Measurements from ENCODE around the gene ATP12A. TPM values are rescaled to one million over a fixed set of nuclear protein-coding genes. Genes with fewer than 3 reads are reported as not detected.

The ATP12A gene
- total RNA-seq, 1 donor from 2014 or later, result not detected

DNA sequence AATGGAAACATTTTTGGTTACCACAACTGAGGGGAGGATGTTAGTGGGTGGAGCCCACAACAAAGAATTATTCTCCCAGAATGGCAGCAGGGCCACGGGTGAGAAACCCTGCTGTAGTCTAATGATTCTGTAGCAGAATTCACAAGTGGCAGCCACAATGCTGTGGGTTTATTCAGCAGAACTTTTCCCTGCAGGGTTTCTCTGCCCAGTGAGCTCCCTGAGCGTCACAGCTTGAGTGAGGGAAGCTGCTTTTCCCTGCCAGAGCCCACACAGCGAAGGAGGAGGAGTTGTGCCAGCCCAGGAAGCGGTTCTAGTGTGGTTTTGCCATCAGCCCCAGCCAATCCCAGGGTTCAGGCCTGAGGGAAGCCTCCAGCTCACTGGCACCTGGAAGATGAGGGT lies 4.4 kb downstream of the ATP12A start:
- Mint-ChIP-seq H3K27ac (peak overlapping the region; percentile 81), H3K9me3 (no peaks in the 10 kb centered on the region), H3K4me3 (no peak overlapping the region), H3K36me3 (no peaks in the 10 kb centered on the region), H3K4me1 (peaks cover 41% of the 10 kb centered on the region), H3K27me3 (ENCODE audit: insufficient read depth, low read depth) (peaks cover 24% of the 10 kb centered on the region)
- Histone ChIP-seq H3K9ac (no peak overlapping the region), H3K9me3 (ENCODE audit: low read depth) (no peaks in the 10 kb centered on the region), H3K4me3 (no peak overlapping the region), H3K27ac (no peak overlapping the region), H3K4me1 (peaks cover 9% of the 10 kb centered on the region), H3K27me3 (peaks cover 30% of the 10 kb centered on the region), H4K20me1 (ENCODE audit: low read depth) (no peaks in the 10 kb centered on the region), H3K4me2 (no peak overlapping the region), H3F3A (ENCODE audit: low read depth) (peaks cover 16% of the 10 kb centered on the region), H2AFZ (replicated peaks) (peak overlapping the region; percentile 88), H3K36me3 (no peaks in the 10 kb centered on the region), H3K79me2 (ENCODE audit: low read depth) (no peaks in the 10 kb centered on the region)
- TF ChIP-seq, protein P1, sequence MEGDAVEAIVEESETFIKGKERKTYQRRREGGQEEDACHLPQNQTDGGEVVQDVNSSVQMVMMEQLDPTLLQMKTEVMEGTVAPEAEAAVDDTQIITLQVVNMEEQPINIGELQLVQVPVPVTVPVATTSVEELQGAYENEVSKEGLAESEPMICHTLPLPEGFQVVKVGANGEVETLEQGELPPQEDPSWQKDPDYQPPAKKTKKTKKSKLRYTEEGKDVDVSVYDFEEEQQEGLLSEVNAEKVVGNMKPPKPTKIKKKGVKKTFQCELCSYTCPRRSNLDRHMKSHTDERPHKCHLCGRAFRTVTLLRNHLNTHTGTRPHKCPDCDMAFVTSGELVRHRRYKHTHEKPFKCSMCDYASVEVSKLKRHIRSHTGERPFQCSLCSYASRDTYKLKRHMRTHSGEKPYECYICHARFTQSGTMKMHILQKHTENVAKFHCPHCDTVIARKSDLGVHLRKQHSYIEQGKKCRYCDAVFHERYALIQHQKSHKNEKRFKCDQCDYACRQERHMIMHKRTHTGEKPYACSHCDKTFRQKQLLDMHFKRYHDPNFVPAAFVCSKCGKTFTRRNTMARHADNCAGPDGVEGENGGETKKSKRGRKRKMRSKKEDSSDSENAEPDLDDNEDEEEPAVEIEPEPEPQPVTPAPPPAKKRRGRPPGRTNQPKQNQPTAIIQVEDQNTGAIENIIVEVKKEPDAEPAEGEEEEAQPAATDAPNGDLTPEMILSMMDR (IDR thresholded peaks at IDR 0.05), result no peak
- no peak for TF ChIP-seq EZH2 (IDR thresholded peaks at IDR 0.05)
- TF ChIP-seq EZH2phosphoT487 (IDR thresholded peaks at IDR 0.05), result no peak
- no peak for DNase-seq (ENCODE audit: low spot score)

GRCh38 chr13:24685314-24685713 lies 5.1 kb downstream of the ATP12A start:
- no peak for DNase-seq (ENCODE audit: low spot score)
- peak overlapping the region; percentile 10 for H3K27ac Mint-ChIP-seq
- no peak overlapping the region for H3K4me3 Mint-ChIP-seq
- TF ChIP-seq EZH2phosphoT487 (IDR thresholded peaks at IDR 0.05), result no peak
- TF ChIP-seq, protein P1 (IDR thresholded peaks at IDR 0.05), result no peak
- no peak for TF ChIP-seq EZH2 (IDR thresholded peaks at IDR 0.05)
- Histone ChIP-seq H3K27ac (no peak overlapping the region), H3K27me3 (peaks cover 23% of the 10 kb centered on the region), H2AFZ (replicated peaks) (peak overlapping the region; percentile 88), H3K4me1 (peaks cover 9% of the 10 kb centered on the region), H3K9me3 (ENCODE audit: low read depth) (no peaks in the 10 kb centered on the region), H3K36me3 (no peaks in the 10 kb centered on the region), H4K20me1 (ENCODE audit: low read depth) (no peaks in the 10 kb centered on the region), H3K79me2 (ENCODE audit: low read depth) (no peaks in the 10 kb centered on the region), H3K9ac (no peak overlapping the region), H3K4me2 (no peak overlapping the region), H3K4me3 (no peak overlapping the region), H3F3A (ENCODE audit: low read depth) (peaks cover 16% of the 10 kb centered on the region)
- no peaks in the 10 kb centered on the region for H3K9me3 Mint-ChIP-seq
- H3K4me1 Mint-ChIP-seq, result peaks cover 37% of the 10 kb centered on the region
- H3K36me3 Mint-ChIP-seq, result no peaks in the 10 kb centered on the region
- H3K27me3 Mint-ChIP-seq (ENCODE audit: insufficient read depth, low read depth), result peaks cover 19% of the 10 kb centered on the region

DNA sequence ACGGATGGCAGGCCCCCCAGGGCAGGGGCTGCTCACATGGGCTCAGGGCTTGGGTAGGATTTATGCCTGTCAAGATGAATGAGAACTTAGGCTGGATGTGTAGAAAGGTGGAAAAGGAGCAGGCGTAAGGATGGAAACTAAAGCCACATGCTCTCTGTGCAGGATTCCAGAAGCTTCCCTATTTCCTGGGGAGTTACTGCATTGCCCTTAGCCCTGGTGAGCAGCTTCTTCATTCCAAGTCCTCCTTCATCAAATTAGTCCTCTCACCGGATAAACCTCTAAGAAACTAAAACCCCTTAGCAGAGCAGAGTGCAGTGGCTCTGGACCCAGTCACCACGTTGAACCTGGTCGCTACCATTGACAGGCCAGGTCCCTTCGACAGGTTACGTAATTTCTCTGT lies 7.4 kb downstream of the ATP12A start:
- H3K9me3 Mint-ChIP-seq, result no peaks in the 10 kb centered on the region
- H3K27me3 ChIP-seq, result peaks cover 5% of the 10 kb centered on the region

More for the DNA sequence above, 7.4 kb downstream of the ATP12A start:
- DNase-seq (ENCODE audit: low spot score), result no peak
- no peak for TF ChIP-seq EZH2phosphoT487 (IDR thresholded peaks at IDR 0.05)
- TF ChIP-seq, protein P1 (IDR thresholded peaks at IDR 0.05), result no peak
- H2AFZ ChIP-seq (replicated peaks), result no peak overlapping the region
- H3K36me3 ChIP-seq, result no peaks in the 10 kb centered on the region
- peaks cover 20% of the 10 kb centered on the region for H3K27me3 Mint-ChIP-seq (ENCODE audit: insufficient read depth, low read depth)
- H3K4me3 ChIP-seq, result no peak overlapping the region
- H4K20me1 ChIP-seq (ENCODE audit: low read depth), result no peaks in the 10 kb centered on the region
- no peaks in the 10 kb centered on the region for H3K79me2 ChIP-seq (ENCODE audit: low read depth)
- peaks cover 29% of the 10 kb centered on the region for H3K4me1 Mint-ChIP-seq
- H3K9ac ChIP-seq, result no peak overlapping the region
- no peak overlapping the region for H3K27ac Mint-ChIP-seq
- no peaks in the 10 kb centered on the region for H3K9me3 ChIP-seq (ENCODE audit: low read depth)
- H3K27ac ChIP-seq, result no peak overlapping the region
- H3K4me3 Mint-ChIP-seq, result no peak overlapping the region
- H3F3A ChIP-seq (ENCODE audit: low read depth), result peaks cover 5% of the 10 kb centered on the region
- H3K36me3 Mint-ChIP-seq, result no peaks in the 10 kb centered on the region
- peaks cover 9% of the 10 kb centered on the region for H3K4me1 ChIP-seq
- no peak overlapping the region for H3K4me2 ChIP-seq

Measured in neural progenitor cell (in vitro differentiated cells).